Neuronal stem cell (in vitro differentiated cells): Measurements from ENCODE around the gene NIPSNAP3A.

Experiments
- DNase-seq: peaks from one replicate; pipeline ENCODE4 v3.0.0-alpha.2; 2013; ENCODE audit warnings: low spot score
- H2AFZ ChIP-seq: one replicate; pipeline ENCODE4 v1.6.1; 2013; ENCODE audit warnings: mild to moderate bottlenecking, low read length, inconsistent platforms
- H2AK5ac ChIP-seq: 2 replicates; pipeline ENCODE4 v1.6.1; 2013; ENCODE audit warnings: low read depth, mild to moderate bottlenecking, inconsistent platforms, low read length, moderate library complexity, mixed read lengths
- H2BK120ac ChIP-seq: 2 replicates; pipeline ENCODE4 v1.6.1; 2013; ENCODE audit warnings: low read depth, mild to moderate bottlenecking, inconsistent platforms, low read length, moderate library complexity, mixed read lengths
- H2BK12ac ChIP-seq: one replicate; pipeline ENCODE4 v1.6.1; 2013; ENCODE audit warnings: low read length, inconsistent platforms
- H2BK15ac ChIP-seq: 2 replicates; pipeline ENCODE4 v1.6.1; 2013; ENCODE audit warnings: mild to moderate bottlenecking, low read length, inconsistent platforms, mixed read lengths
- H2BK5ac ChIP-seq: one replicate; pipeline ENCODE4 v1.6.1; 2013; ENCODE audit warnings: inconsistent platforms, mild to moderate bottlenecking, low read length, moderate library complexity
- H3K14ac ChIP-seq: one replicate; pipeline ENCODE4 v1.6.1; 2013; ENCODE audit warnings: low read length, inconsistent platforms
- H3K18ac ChIP-seq: 2 replicates; pipeline ENCODE4 v1.6.1; 2013; ENCODE audit warnings: low read length, inconsistent platforms
- H3K23ac ChIP-seq: 2 replicates; pipeline ENCODE4 v1.6.1; 2013; ENCODE audit warnings: low read depth, mild to moderate bottlenecking, mixed read lengths, low read length, inconsistent platforms; ENCODE audit not compliant: poor library complexity
- H3K27ac ChIP-seq: replicated peaks from 3 replicates; pipeline ENCODE4 v1.5.1; 2013; ENCODE audit warnings: low read length, inconsistent platforms
- H3K27me3 ChIP-seq, 3 experiments: 2 replicates each; pipeline ENCODE4 v1.6.1; 2013; ENCODE audit warnings: low read length in 3 of 3, mild to moderate bottlenecking in 2 of 3, inconsistent platforms in 1 of 3, low read depth in 1 of 3, mixed read lengths in 1 of 3, moderate library complexity in 1 of 3; ENCODE audit not compliant: control insufficient read depth in 3 of 3, insufficient read depth in 3 of 3
- H3K36me3 ChIP-seq, 2 donors: replicated peaks in 1 of 2; 2 replicates each; pipeline ENCODE4 v1.6.1; 2013; ENCODE audit warnings: low read length in 2 of 2; ENCODE audit not compliant: control insufficient read depth in 2 of 2, insufficient read depth in 2 of 2
- H3K4ac ChIP-seq: 2 replicates; pipeline ENCODE4 v1.6.1; 2013; ENCODE audit warnings: inconsistent platforms, mild to moderate bottlenecking, low read length, moderate library complexity
- H3K4me1 ChIP-seq, 2 donors: 1 replicate in 1 of 2; 2 replicates in 1 of 2; pipeline ENCODE4 v1.6.1; 2013; ENCODE audit warnings: low read length in 2 of 2, low read depth in 1 of 2; ENCODE audit not compliant: control insufficient read depth in 2 of 2, insufficient read depth in 1 of 2
- H3K4me2 ChIP-seq: one replicate; pipeline ENCODE4 v1.6.1; 2013; ENCODE audit warnings: mild to moderate bottlenecking, low read length, inconsistent platforms; ENCODE audit not compliant: insufficient read depth, poor library complexity, severe bottlenecking
- H3K4me3 ChIP-seq, 2 donors: 2 replicates each; pipeline ENCODE4 v1.5.1; 2013; ENCODE audit warnings: low read length in 2 of 2, mild to moderate bottlenecking in 2 of 2, inconsistent platforms in 1 of 2, moderate library complexity in 1 of 2
- H3K79me1 ChIP-seq: one replicate; pipeline ENCODE4 v1.6.1; 2013; ENCODE audit warnings: low read depth, mild to moderate bottlenecking, inconsistent platforms, low read length, moderate library complexity
- H3K9ac ChIP-seq: one replicate; pipeline ENCODE4 v1.6.1; 2013; ENCODE audit warnings: mild to moderate bottlenecking, low read depth, low read length, inconsistent platforms; ENCODE audit not compliant: poor library complexity
- H3K9me3 ChIP-seq, 2 donors: replicated peaks in 1 of 2; 2 replicates each; pipeline versions ENCODE3 to v1.6.1; 2013; ENCODE audit warnings: low read length in 2 of 2, mild to moderate bottlenecking in 2 of 2, inconsistent platforms in 1 of 2, low read depth in 1 of 2, mixed read lengths in 1 of 2, moderate library complexity in 1 of 2; ENCODE audit not compliant: control insufficient read depth in 2 of 2, insufficient read depth in 1 of 2
- H4K8ac ChIP-seq: one replicate; pipeline ENCODE4 v1.6.1; 2013; ENCODE audit warnings: low read depth, mild to moderate bottlenecking, inconsistent platforms, low read length, moderate library complexity
- H4K91ac ChIP-seq: one replicate; pipeline ENCODE4 v1.6.1; 2013; ENCODE audit warnings: low read length, low read depth, mild to moderate bottlenecking, inconsistent platforms; ENCODE audit not compliant: poor library complexity
- WGBS, 2 donors: extraction: QIAGEN DNeasy Blood & Tissue Kit; methylation state at CpG; one replicate each; pipeline ENCODE4 v1.1.7; 2013; ENCODE audit warnings: missing lambda C conversion rate in 2 of 2, mixed read lengths in 1 of 2; ENCODE audit not compliant: insufficient read length in 2 of 2, insufficient replicate concordance in 1 of 2; ENCODE audit errors: extremely low coverage in 2 of 2; 5-methylcytosine and 5-hydroxymethylcytosine counted together

Gene NIPSNAP3A

GRCh38 chr9:104802110-104802509 is 54.6 kb downstream of the NIPSNAP3A start:
- H3K27ac ChIP-seq = no peak overlapping the region
- no peak overlapping the region for H2BK15ac ChIP-seq
- H2AK5ac ChIP-seq = no peak overlapping the region
- no peak overlapping the region for H3K4ac ChIP-seq
- H2BK5ac ChIP-seq = no peak overlapping the region
- peaks cover 48 to 98% of the 10 kb centered on the region in 2 donors for H3K36me3 ChIP-seq
- H3K79me1 ChIP-seq = no peaks in the 10 kb centered on the region
- no peaks in the 10 kb centered on the region for H3K4me1 ChIP-seq
- no peak overlapping the region for H2BK120ac ChIP-seq
- H2AFZ ChIP-seq = no peak overlapping the region
- no peak overlapping the region for H3K9ac ChIP-seq
- no peak for DNase-seq
- H3K14ac ChIP-seq = no peak overlapping the region
- H3K23ac ChIP-seq = no peak overlapping the region
- H3K18ac ChIP-seq = no peak overlapping the region
- no peak overlapping the region for H2BK12ac ChIP-seq
- no peak overlapping the region for H3K4me3 ChIP-seq
- H3K27me3 ChIP-seq = no peaks in the 10 kb centered on the region
- no peak overlapping the region for H4K91ac ChIP-seq
- no peak overlapping the region for H4K8ac ChIP-seq
- H3K4me2 ChIP-seq = no peak overlapping the region
- H3K9me3 ChIP-seq = no peaks in the 10 kb centered on the region
- no CpG with 5 or more reads among the region's 5 CpGs for WGBS, 2 donors

GRCh38 chr9:104802906-104803305 is 55.4 kb downstream of the NIPSNAP3A start:
- Histone ChIP-seq H3K36me3 (peaks cover 46 to 95% of the 10 kb centered on the region in 2 donors), H2BK12ac (no peak overlapping the region), H3K4ac (no peak overlapping the region), H3K79me1 (no peaks in the 10 kb centered on the region), H3K4me2 (no peak overlapping the region), H3K9me3 (no peaks in the 10 kb centered on the region), H3K27me3 (no peaks in the 10 kb centered on the region), H2AK5ac (no peak overlapping the region), H4K8ac (no peak overlapping the region), H3K4me3 (no peak overlapping the region), H3K18ac (no peak overlapping the region), H2AFZ (no peak overlapping the region), H3K23ac (no peak overlapping the region), H4K91ac (no peak overlapping the region), H3K27ac (no peak overlapping the region), H2BK5ac (no peak overlapping the region), H3K4me1 (no peaks in the 10 kb centered on the region), H2BK120ac (no peak overlapping the region), H3K14ac (no peak overlapping the region), H3K9ac (no peak overlapping the region), H2BK15ac (no peak overlapping the region)
- no peak for DNase-seq
- no CpG with 5 or more reads among the region's 2 CpGs for WGBS, 2 donors

- no peak overlapping the region for H3K4ac ChIP-seq
- no peak overlapping the region for H3K4me3 ChIP-seq
- H3K9me3 ChIP-seq = no peaks in the 10 kb centered on the region
- H3K4me1 ChIP-seq = no peaks in the 10 kb centered on the region
- no peak overlapping the region for H4K8ac ChIP-seq
- no peaks in the 10 kb centered on the region for H3K79me1 ChIP-seq
- WGBS, 2 donors = no CpG with 5 or more reads among the region's 2 CpGs
- peaks cover 35 to 94% of the 10 kb centered on the region in 2 donors for H3K36me3 ChIP-seq
- no peak overlapping the region for H2BK5ac ChIP-seq
- no peak overlapping the region for H2AFZ ChIP-seq
- no peak overlapping the region for H2AK5ac ChIP-seq
- no peak overlapping the region for H3K23ac ChIP-seq
- H3K27me3 ChIP-seq = no peaks in the 10 kb centered on the region
- H4K91ac ChIP-seq = no peak overlapping the region
- no peak overlapping the region for H3K14ac ChIP-seq
- DNase-seq = no peak
- no peak overlapping the region for H2BK12ac ChIP-seq
- no peak overlapping the region for H3K4me2 ChIP-seq
- H2BK15ac ChIP-seq = no peak overlapping the region
- H3K27ac ChIP-seq = no peak overlapping the region
- no peak overlapping the region for H3K18ac ChIP-seq
- H3K9ac ChIP-seq = no peak overlapping the region
- H2BK120ac ChIP-seq = no peak overlapping the region
Observed at GRCh38 chr9:104805441-104805840, 58.0 kb downstream of the NIPSNAP3A start.

GRCh38 chr9:104808035-104808614 is 60.6 kb downstream of the NIPSNAP3A start:
- Histone ChIP-seq H2AK5ac (no peak overlapping the region), H3K14ac (no peak overlapping the region), H2BK12ac (no peak overlapping the region), H3K4me3 (no peak overlapping the region), H2BK15ac (no peak overlapping the region), H2AFZ (no peak overlapping the region), H3K4ac (no peak overlapping the region), H3K4me2 (no peak overlapping the region), H3K9ac (no peak overlapping the region), H3K27me3 (no peaks in the 10 kb centered on the region), H3K18ac (no peak overlapping the region), H3K23ac (no peak overlapping the region), H2BK120ac (no peak overlapping the region), H4K91ac (no peak overlapping the region), H3K27ac (no peak overlapping the region), H4K8ac (no peak overlapping the region), H3K79me1 (no peaks in the 10 kb centered on the region), H3K9me3 (no peaks in the 10 kb centered on the region), H3K4me1 (peaks cover 0 to 3% of the 10 kb centered on the region in 2 donors), H2BK5ac (no peak overlapping the region), H3K36me3 (peaks cover 31 to 96% of the 10 kb centered on the region in 2 donors)
- DNase-seq = no peak
- WGBS, 2 donors = no CpG with 5 or more reads among the region's 3 CpGs
